Vagina (tissue), 2 donors: ENCODE data around the gene LILRB2. TPM values are rescaled to one million over a fixed set of nuclear protein-coding genes. Genes with fewer than 3 reads are reported as not detected.
"Not testable (repeated sequence)": the region's sequence is repeated elsewhere in the genome, so short reads cannot be mapped to it uniquely, and the experiment has no call there.

Experiments
- DNase-seq, 2 donors: peaks; one replicate each; pipeline ENCODE4 v3.0.0-alpha.2; 2017; ENCODE audit errors: extremely low spot score in 2 of 2
- H3K27ac ChIP-seq: fragments of 200-600 bp; sonication (generic); one replicate; pipeline ENCODE4 v1.5.1; 2019
- H3K27me3 ChIP-seq: fragments of 200-600 bp; sonication (generic); one replicate; pipeline ENCODE4 v1.5.1; 2019
- H3K36me3 ChIP-seq, 2 donors: fragments of 200-600 bp; sonication (generic); one replicate each; pipeline ENCODE4 v1.5.1; 2017 to 2019
- H3K4me1 ChIP-seq: fragments of 200-600 bp; sonication (generic); one replicate; pipeline ENCODE4 v1.5.1; 2019
- H3K4me3 ChIP-seq, 2 donors: fragments of 200-600 bp; sonication (generic); 1 replicate in 1 of 2; 2 replicates in 1 of 2; pipeline ENCODE4 v1.5.1; 2016 to 2019
- H3K9me3 ChIP-seq: fragments of 200-600 bp; sonication (generic); one replicate; pipeline ENCODE4 v1.5.1; 2019
- POLR2A ChIP-seq, 2 donors: fragments of 450-650 bp; IDR thresholded peaks; one replicate each; pipeline ENCODE4 v1.6.1; 2017; ENCODE audit warnings: antibody characterized with exemption in 2 of 2, mild to moderate bottlenecking in 2 of 2, moderate library complexity in 2 of 2
- POLR2AphosphoS5 ChIP-seq, 2 donors: sonication (generic); formaldehyde crosslinking; IDR thresholded peaks; one replicate each; pipeline ENCODE4 v1.9.0; 2017; ENCODE audit warnings: antibody characterized with exemption in 2 of 2, mild to moderate bottlenecking in 2 of 2, low read depth in 1 of 2; ENCODE audit not compliant: insufficient read depth in 1 of 2
- intact Hi-C: fragments of 100-400 bp; cut with DNase I; formaldehyde crosslinking; loops from one replicate; pipeline ENCODE4 v1.15.1; 2023
- total RNA-seq: library from RNA; depleted of rRNA; stranded (reverse); fragments of >200 nt; gene quantifications from one replicate; pipeline ENCODE4 v1.2.3, GENCODE V29; 2016
- TF ChIP-seq, protein P1 (sequence below), 3 experiments: fragments of 450-650 bp in 2 of 3; fragments of 200-600 bp in 1 of 3; sonication (generic) in 1 of 3; IDR thresholded peaks; one replicate each; pipeline ENCODE4 v1.5.1; 2017 to 2019; ENCODE audit warnings: antibody characterized with exemption in 3 of 3, mild to moderate bottlenecking in 2 of 3, moderate library complexity in 2 of 3

The LILRB2 gene
- total RNA-seq, 1 donor from 2014 or later, result 2.0 TPM

DNA sequence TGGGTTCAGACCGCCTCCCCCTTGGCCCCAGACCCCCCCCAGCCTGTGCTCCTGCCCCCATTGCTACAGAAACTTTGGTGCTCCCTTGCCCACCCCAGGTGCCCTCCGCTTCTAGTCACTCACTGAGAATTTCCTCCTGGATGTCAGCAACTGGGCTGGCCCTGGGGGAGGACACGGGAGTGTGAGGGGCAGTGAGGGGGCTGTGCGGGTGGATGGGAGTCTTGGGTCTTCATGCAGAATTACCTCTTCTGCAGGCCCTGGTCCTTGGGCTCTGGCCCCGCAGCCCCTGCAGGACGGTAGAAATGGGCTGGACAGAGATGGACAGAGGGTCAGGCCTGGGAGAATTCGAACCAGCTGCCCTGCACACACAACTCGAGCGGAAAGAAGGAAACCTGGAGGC is 28.7 kb downstream of the LILRB2 start:
- Histone ChIP-seq H3K4me3 (no peak overlapping the region), H3K36me3 (no peaks in the 10 kb centered on the region), H3K27me3 (no peaks in the 10 kb centered on the region), H3K9me3 (no peaks in the 10 kb centered on the region), H3K27ac (no peak overlapping the region), H3K4me1 (no peaks in the 10 kb centered on the region)
- intact Hi-C loops, result no loop called here
- TF ChIP-seq POLR2AphosphoS5 (IDR thresholded peaks at IDR 0.05; ENCODE audit: insufficient read depth in 1 of 2, low read depth in 1 of 2), result no peak
- TF ChIP-seq, protein P1, sequence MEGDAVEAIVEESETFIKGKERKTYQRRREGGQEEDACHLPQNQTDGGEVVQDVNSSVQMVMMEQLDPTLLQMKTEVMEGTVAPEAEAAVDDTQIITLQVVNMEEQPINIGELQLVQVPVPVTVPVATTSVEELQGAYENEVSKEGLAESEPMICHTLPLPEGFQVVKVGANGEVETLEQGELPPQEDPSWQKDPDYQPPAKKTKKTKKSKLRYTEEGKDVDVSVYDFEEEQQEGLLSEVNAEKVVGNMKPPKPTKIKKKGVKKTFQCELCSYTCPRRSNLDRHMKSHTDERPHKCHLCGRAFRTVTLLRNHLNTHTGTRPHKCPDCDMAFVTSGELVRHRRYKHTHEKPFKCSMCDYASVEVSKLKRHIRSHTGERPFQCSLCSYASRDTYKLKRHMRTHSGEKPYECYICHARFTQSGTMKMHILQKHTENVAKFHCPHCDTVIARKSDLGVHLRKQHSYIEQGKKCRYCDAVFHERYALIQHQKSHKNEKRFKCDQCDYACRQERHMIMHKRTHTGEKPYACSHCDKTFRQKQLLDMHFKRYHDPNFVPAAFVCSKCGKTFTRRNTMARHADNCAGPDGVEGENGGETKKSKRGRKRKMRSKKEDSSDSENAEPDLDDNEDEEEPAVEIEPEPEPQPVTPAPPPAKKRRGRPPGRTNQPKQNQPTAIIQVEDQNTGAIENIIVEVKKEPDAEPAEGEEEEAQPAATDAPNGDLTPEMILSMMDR (IDR thresholded peaks at IDR 0.05), result no peak
- no peak for TF ChIP-seq POLR2A (IDR thresholded peaks at IDR 0.05)
- DNase-seq, result no peak

DNA sequence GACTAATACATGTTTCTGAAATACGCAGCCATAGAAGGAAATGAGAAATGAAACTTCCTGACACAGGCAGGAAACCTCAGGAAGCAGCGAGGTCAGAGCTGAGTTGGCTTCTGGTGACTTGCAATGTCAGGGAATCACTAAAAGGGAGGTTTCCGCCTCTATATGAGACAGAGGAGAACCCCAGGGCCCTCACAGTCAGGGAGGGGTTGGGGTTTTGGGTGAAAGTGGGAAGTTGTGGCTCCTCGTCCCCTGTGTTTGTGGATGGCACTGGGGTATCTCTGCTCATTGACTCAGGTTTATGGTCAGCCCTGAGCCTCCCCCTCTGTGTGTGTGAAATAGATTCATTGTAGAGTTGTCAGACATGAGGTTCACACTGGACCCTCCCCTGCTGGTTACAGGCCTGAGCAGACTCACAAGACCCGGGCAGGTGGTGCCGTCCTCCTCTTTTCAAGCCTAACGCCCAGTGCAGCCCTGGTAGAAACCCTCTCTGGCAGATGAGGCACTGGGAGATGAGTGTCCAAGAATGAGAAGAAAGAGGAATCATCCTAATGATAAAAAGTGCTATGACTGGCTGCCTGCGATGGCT is 32.8 kb downstream of the LILRB2 start:
- intact Hi-C loops, result no loop called here
- Histone ChIP-seq H3K4me3 (no peak overlapping the region), H3K9me3 (no peaks in the 10 kb centered on the region), H3K27me3 (no peaks in the 10 kb centered on the region), H3K27ac (no peak overlapping the region), H3K36me3 (no peaks in the 10 kb centered on the region), H3K4me1 (no peaks in the 10 kb centered on the region)
- TF ChIP-seq, protein P1 (IDR thresholded peaks at IDR 0.05), result no peak
- no peak for TF ChIP-seq POLR2AphosphoS5 (IDR thresholded peaks at IDR 0.05; ENCODE audit: insufficient read depth in 1 of 2, low read depth in 1 of 2)
- TF ChIP-seq POLR2A (IDR thresholded peaks at IDR 0.05), result no peak
- DNase-seq, result peak in 1 of 2 donors; percentile 81

DNA sequence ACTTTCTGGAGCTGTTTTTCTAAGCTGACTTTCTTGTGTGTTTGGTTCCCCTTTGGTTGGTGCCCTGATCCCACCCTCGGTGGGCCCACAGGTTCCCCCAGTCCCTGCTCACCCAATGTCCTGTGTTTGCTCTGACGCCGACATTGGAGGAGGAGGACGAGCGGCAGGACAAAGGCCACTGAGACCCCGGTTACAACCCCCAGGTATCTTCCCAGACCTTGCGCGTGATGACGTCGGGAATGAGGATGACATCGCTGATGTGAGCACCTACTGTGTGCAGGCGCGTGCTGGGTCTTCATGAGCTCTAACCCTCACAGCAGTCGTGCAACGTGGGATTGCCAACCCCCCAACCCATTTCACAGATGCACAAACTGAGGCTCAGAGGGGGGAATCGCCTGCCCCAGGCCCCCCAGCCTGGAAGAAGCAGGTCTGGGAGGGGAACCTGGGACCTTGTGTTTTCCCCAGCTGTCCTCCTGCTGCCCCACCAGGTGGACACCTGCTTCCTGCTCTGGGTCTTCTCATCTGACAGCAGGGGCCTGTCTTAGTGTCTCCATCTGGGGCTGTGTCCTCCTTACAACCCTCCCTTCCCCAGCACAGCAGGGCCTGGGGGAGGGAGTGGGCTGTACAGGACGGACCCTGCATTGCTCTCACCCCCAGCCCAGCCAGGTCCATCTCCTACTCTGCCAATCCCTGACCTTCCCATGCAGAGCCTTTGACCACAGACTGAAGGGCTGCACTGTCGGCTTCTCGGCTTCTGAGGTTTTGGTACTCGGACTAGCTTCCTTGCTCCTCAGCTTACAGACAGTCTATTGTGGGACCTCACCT is 33.6 kb downstream of the LILRB2 start:
- TF ChIP-seq POLR2A (IDR thresholded peaks at IDR 0.05) (no peak), POLR2AphosphoS5 (IDR thresholded peaks at IDR 0.05; ENCODE audit: insufficient read depth in 1 of 2, low read depth in 1 of 2) (no peak)
- TF ChIP-seq, protein P1 (IDR thresholded peaks at IDR 0.05), result no peak
- intact Hi-C loops, result no loop called here
- Histone ChIP-seq H3K27ac (no peak overlapping the region), H3K9me3 (no peaks in the 10 kb centered on the region), H3K4me3 (no peak overlapping the region), H3K27me3 (no peaks in the 10 kb centered on the region), H3K36me3 (no peaks in the 10 kb centered on the region), H3K4me1 (no peaks in the 10 kb centered on the region)
- peak in 1 of 2 donors; percentile 69 for DNase-seq

DNA sequence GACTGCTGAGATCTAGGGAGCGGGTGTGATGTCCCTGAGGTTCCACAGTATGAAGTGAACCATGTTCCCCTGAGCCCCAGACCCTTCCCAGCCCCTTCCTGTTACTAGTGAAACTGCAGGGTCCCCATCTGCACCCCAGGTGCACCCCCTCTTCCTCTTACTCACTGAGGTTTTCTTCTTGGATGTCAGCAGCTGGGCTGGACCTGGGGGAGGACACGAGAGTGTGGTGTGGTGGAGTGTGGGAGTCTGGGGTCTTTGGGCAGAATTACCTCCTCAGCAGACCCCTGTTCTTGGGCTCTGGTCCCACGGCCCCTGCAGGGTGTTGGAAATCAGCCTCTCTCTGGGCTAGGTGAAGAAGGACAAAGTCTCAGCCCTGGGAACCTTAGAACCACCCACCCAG is 35.0 kb downstream of the LILRB2 start:
- Histone ChIP-seq H3K36me3 (no peaks in the 10 kb centered on the region), H3K4me3 (no peak overlapping the region), H3K27me3 (no peaks in the 10 kb centered on the region), H3K9me3 (no peaks in the 10 kb centered on the region), H3K4me1 (no peaks in the 10 kb centered on the region), H3K27ac (no peak overlapping the region)
- peak in 1 of 2 donors; percentile 42 for DNase-seq
- TF ChIP-seq, protein P1 (IDR thresholded peaks at IDR 0.05), result no peak
- TF ChIP-seq POLR2AphosphoS5 (IDR thresholded peaks at IDR 0.05; ENCODE audit: insufficient read depth in 1 of 2, low read depth in 1 of 2) (no peak), POLR2A (IDR thresholded peaks at IDR 0.05) (no peak)
- intact Hi-C loops, result no loop called here

DNA sequence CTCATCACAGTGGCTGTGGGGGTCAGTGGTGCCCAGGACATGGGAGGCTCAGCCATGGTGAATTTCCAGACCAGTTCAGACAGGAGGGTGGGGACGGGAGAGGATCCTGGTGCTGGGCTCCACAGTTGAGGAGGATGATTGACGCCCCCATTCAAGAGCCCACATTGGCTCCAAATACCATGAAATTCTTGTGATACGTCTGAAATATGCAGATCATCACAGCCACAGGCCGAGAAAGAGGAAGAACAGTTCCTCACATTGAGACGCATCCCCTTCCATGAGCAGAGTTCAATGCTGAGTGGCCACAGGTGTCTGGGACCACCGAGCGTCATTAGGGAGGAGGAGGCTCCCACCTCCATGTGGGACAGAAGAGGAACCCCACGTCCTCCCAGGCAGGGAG is 37.1 kb downstream of the LILRB2 start:
- H3K9me3 ChIP-seq, DNase-seq, H3K27me3 ChIP-seq, H3K36me3 ChIP-seq, H3K4me3 ChIP-seq, H3K27ac ChIP-seq, intact Hi-C loops, H3K4me1 ChIP-seq: not testable (repeated sequence)

DNA sequence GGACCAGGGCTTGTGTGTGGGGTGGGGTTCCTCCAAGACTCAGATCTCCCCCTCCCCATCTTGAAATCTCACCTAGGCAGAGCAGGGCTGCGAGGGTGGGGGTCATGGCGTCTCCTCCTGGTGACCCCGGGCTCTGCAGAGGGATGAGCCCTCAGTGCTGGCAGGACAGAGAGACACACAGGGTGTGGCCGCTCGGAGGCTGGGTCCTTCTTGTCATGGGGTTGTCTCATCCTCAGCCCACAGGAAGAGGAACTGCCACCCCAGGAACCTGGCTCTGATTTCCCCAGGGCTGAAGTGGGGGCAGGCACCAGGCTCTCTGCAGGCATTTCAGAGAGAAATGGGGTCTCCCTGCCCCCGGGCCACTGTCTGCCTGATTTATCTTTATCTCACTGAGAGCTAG is 38.3 kb downstream of the LILRB2 start, which contains the start of gene LILRA6:
LILRA6 (minus strand) TSS at position 145 of the 400 bp plus-strand sequence.
- intact Hi-C loops, H3K27me3 ChIP-seq, H3K4me3 ChIP-seq, H3K27ac ChIP-seq, H3K9me3 ChIP-seq, H3K36me3 ChIP-seq, DNase-seq, H3K4me1 ChIP-seq: not testable (repeated sequence)

DNA sequence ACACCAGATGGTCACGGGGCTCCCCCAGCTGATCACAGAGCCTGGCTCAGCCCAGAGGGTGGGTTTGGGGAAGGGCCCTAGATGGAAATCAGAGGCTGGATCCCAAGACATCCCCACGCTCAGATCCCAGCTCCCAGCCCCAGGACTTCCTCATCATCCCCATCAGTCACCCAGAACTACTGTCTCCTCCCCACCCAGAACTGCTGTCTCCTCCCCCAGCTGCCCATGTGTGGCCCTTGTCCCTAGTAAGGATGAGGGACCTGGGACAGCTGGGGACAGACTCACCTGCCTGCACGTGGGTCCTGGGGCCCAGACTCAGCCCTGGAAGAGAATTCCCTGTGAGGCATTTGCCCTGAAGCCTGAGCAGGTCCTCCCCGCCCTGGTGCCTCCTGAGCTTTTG is 38.7 kb downstream of the LILRB2 start:
- intact Hi-C loops, H3K27me3 ChIP-seq, H3K4me1 ChIP-seq, DNase-seq, H3K27ac ChIP-seq, H3K9me3 ChIP-seq, H3K4me3 ChIP-seq, H3K36me3 ChIP-seq: not testable (repeated sequence)

DNA sequence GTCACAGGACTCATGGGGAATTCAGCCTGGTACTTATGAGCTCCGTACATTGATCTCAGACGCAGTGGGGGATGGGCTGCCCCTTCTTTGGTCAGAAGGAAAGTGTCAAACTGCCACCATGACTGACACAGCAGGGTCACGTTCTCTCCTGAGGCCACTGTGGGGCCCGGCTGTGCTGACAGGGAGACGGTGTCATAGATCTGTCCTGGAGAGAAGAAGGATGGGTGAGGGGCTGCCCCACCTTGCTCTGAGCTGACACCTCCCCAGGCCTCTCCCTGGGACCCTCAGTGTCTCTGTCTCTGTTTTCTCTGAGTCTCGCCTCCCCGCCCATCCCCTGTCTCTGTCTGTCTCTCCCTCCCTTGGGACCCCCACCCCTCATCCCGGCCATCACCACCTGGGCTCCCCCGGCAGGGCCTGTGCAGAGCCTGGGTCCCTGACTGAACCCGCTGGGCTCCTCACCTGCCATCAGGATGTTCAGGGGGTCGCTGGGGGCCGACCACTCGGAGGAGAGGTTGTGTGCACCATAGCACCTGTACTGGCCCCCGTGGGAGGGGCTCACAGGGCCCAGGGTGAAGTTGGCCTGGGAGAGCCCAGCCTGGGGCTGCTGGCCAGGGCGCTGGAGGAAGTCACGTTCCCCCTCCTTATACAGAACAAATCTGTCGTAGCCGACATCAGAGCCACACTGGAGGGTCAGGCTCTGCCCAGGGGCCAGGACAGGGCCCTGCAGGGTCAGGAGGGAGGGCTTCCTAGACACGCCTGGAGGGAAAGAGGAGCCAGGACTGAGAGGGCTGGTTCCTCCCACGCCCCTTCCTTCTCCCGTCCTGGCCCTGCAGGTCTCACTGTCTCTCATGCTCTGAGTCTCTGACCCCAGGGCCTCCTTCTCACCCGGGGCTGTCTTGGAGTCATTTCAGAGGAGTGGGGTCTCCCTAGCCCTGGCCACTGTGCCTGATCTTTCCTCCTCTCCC is 40.3 kb downstream of the LILRB2 start:
- H3K27me3 ChIP-seq, H3K9me3 ChIP-seq, H3K4me1 ChIP-seq, H3K4me3 ChIP-seq, H3K36me3 ChIP-seq, intact Hi-C loops, H3K27ac ChIP-seq: not testable (repeated sequence)
- DNase-seq, result peak in 1 of 2 donors; percentile 40
